Endothelial cell of umbilical vein (primary cell): ENCODE measurements around the gene TEX53.

Source experiments
- EZH2 ChIP-seq: IDR thresholded peaks from 2 replicates; pipeline ENCODE4 v1.6.1; 2012; ENCODE audit warnings: borderline replicate concordance, low read depth, mild to moderate bottlenecking, moderate library complexity, low read length, inconsistent platforms; ENCODE audit not compliant: severe bottlenecking
- FOS ChIP-seq: IDR thresholded peaks from 2 replicates; pipeline ENCODE4 v1.6.1; 2011; ENCODE audit warnings: mild to moderate bottlenecking, low read length, moderate library complexity, borderline replicate concordance; ENCODE audit not compliant: insufficient read depth
- MYC ChIP-seq: IDR thresholded peaks from one replicate; pipeline ENCODE4 v1.6.1; 2011; ENCODE audit warnings: mild to moderate bottlenecking, low read depth, low read length
- POLR2A ChIP-seq: IDR thresholded peaks from 2 replicates; pipeline ENCODE4 v1.6.1; 2012; ENCODE audit warnings: low read depth, mild to moderate bottlenecking, control low read depth, low read length
- POLR2AphosphoS5 ChIP-seq: IDR thresholded peaks from 2 replicates; pipeline ENCODE4 v1.6.1; 2012; ENCODE audit warnings: low read depth, mild to moderate bottlenecking, control low read depth, low read length, moderate library complexity; ENCODE audit not compliant: insufficient read depth
- TF ChIP-seq, protein P1 (sequence below), 2 donors: IDR thresholded peaks; 1 replicate in 1 of 2; 2 replicates in 1 of 2; pipeline ENCODE4 v1.5.1; 2011; ENCODE audit warnings: low read length in 2 of 2, mild to moderate bottlenecking in 2 of 2, moderate library complexity in 2 of 2, control low read depth in 1 of 2, inconsistent platforms in 1 of 2, low read depth in 1 of 2; ENCODE audit not compliant: insufficient read depth in 1 of 2; ENCODE audit errors: extremely low read depth in 1 of 2
- TF ChIP-seq, protein P2 (sequence below): IDR thresholded peaks from 2 replicates; pipeline ENCODE4 v1.6.1; 2011; ENCODE audit not compliant: insufficient read depth, insufficient read length

DNA sequence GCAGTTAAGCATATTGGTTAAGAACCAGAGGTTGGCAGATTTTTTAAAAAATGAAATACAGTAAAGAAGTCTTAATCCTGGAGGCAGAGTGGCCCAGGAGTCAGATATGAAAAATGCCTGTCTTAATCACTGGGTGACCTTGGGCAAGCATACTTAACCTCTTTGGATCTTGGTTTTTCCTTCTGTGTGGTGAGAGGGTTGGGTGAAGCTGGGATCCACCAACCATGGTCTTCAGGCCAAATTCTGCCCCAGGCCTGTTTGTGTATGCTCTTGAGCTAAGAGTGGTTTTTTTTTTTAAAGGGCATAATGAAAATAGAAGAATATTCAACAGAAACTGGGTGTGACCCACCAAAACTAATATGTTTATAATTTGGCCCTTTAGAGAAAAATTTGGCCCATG lies 44.4 kb upstream of the TEX53 start:
- no peak for TF ChIP-seq POLR2AphosphoS5
- TF ChIP-seq, protein P1, sequence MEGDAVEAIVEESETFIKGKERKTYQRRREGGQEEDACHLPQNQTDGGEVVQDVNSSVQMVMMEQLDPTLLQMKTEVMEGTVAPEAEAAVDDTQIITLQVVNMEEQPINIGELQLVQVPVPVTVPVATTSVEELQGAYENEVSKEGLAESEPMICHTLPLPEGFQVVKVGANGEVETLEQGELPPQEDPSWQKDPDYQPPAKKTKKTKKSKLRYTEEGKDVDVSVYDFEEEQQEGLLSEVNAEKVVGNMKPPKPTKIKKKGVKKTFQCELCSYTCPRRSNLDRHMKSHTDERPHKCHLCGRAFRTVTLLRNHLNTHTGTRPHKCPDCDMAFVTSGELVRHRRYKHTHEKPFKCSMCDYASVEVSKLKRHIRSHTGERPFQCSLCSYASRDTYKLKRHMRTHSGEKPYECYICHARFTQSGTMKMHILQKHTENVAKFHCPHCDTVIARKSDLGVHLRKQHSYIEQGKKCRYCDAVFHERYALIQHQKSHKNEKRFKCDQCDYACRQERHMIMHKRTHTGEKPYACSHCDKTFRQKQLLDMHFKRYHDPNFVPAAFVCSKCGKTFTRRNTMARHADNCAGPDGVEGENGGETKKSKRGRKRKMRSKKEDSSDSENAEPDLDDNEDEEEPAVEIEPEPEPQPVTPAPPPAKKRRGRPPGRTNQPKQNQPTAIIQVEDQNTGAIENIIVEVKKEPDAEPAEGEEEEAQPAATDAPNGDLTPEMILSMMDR (IDR thresholded peaks at IDR 0.05; ENCODE audit: extremely low read depth in 1 of 2, insufficient read depth in 1 of 2, low read depth in 1 of 2, low read length in 2 of 2) = no peak
- no peak for TF ChIP-seq POLR2A
- TF ChIP-seq MYC = no peak
- no peak for TF ChIP-seq EZH2
- TF ChIP-seq, protein P2, sequence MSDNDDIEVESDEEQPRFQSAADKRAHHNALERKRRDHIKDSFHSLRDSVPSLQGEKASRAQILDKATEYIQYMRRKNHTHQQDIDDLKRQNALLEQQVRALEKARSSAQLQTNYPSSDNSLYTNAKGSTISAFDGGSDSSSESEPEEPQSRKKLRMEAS = no peak
- TF ChIP-seq FOS = no peak
